Measurements from ENCODE around the gene OGFOD2. TPM values are rescaled to one million over a fixed set of nuclear protein-coding genes. Genes with fewer than 3 reads are reported as not detected.

OGFOD2 gene

DNA sequence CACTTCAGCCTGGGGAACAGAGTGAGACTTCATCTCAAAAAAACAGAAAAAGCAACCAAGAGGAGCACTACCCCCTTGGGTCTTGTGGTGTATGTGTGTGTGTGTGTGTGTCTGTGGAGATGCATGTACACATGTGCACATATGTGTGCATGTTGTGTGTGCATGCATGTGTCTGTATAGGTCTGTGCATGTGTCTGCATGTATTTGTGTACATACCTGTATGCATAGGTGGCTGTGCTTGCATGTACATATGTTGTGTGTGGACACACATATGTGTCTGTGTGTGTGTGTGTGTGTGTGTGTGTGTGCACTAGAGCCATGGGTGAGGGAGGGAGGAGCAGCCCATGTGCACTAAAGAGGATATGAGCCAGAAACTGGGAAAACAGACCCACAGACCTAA, 54.5 kb downstream of the OGFOD2 start:
- no peak overlapping the region for H3K9ac ChIP-seq (ENCODE audit: low read length)
- no peaks in the 10 kb centered on the region for H3K4me1 ChIP-seq (ENCODE audit: control insufficient read depth, low read depth, low read length)
- no peak overlapping the region for H3K4ac ChIP-seq (ENCODE audit: low read depth, low read length)
- no peak overlapping the region for H4K5ac ChIP-seq (ENCODE audit: low read length)
- H3K79me1 ChIP-seq (ENCODE audit: low read length): no peaks in the 10 kb centered on the region
- no peak overlapping the region for H3K4me3 ChIP-seq (ENCODE audit: low read length)
- no peaks in the 10 kb centered on the region for H3K27me3 ChIP-seq (ENCODE audit: insufficient read depth, low read length, poor library complexity)
- no peaks in the 10 kb centered on the region for H3K36me3 ChIP-seq (ENCODE audit: control insufficient read depth, insufficient read depth, low read length)
- H4K8ac ChIP-seq (ENCODE audit: low read depth, low read length): no peak overlapping the region
- DNase-seq: no peak
- no peak overlapping the region for H3K4me2 ChIP-seq (ENCODE audit: low read length)
- no peak overlapping the region for H2AK5ac ChIP-seq (ENCODE audit: low read length)
- H3K56ac ChIP-seq (ENCODE audit: low read length): no peak overlapping the region
- no peak overlapping the region for H2BK15ac ChIP-seq (replicated peaks; ENCODE audit: low read depth)
- no peaks in the 10 kb centered on the region for H3K79me2 ChIP-seq (ENCODE audit: control insufficient read depth, insufficient read depth, low read length)
- H3K27ac ChIP-seq (ENCODE audit: low read depth, low read length): no peak overlapping the region
- H3K23ac ChIP-seq (ENCODE audit: low read length): no peak overlapping the region
- H3K18ac ChIP-seq (ENCODE audit: low read length): no peak overlapping the region
- no peak overlapping the region for H2BK5ac ChIP-seq (ENCODE audit: low read length)
- no peak overlapping the region for H2BK120ac ChIP-seq (ENCODE audit: low read depth, low read length)

Small RNAs within 50 kb of the gene (small RNA-seq; reads per million reads assigned to genes)
- gene ARL6IP4 (ENCODE audit: insufficient read depth) (not detected), gene MIR4304 (ENCODE audit: insufficient read depth) (not detected)
